Gastrocnemius medialis (tissue), 4 donors: ENCODE results near the gene NCOA7. TPM values are rescaled to one million over a fixed set of nuclear protein-coding genes. Genes with fewer than 3 reads are reported as not detected.

Experiments
- ATAC-seq, 2 donors: fragments of 150-250 bp; one replicate each; pipeline ENCODE4 v1.9.1; 2016
- DNase-seq, 2 donors: peaks; one replicate each; pipeline ENCODE4 v3.0.0-alpha.2; 2019
- H3K27ac ChIP-seq, 4 donors: fragments of 200-600 bp; sonication (generic); 1 replicate in 1 of 4; 2 replicates in 3 of 4; pipeline ENCODE4 v1.5.1; 2016 to 2018; ENCODE audit warnings: mild to moderate bottlenecking in 2 of 4, moderate library complexity in 1 of 4
- H3K27me3 ChIP-seq, 3 donors: fragments of 200-600 bp; sonication (generic) in 2 of 3; 1 replicate in 1 of 3; 2 replicates in 2 of 3; pipeline versions ENCODE4 v1.5.1 to v1.6.0; 2016 to 2019; ENCODE audit warnings: mild to moderate bottlenecking in 1 of 3, moderate library complexity in 1 of 3
- H3K36me3 ChIP-seq, 2 donors: fragments of 200-600 bp; sonication (generic) in 1 of 2; one replicate each; pipeline ENCODE4 v1.5.1; 2017 to 2018
- H3K4me1 ChIP-seq, 2 donors: fragments of 200-600 bp; sonication (generic) in 1 of 2; one replicate each; pipeline ENCODE4 v1.5.1; 2016 to 2017; ENCODE audit warnings: mild to moderate bottlenecking in 2 of 2
- H3K4me3 ChIP-seq, 4 donors: fragments of 200-600 bp; sonication (generic) in 3 of 4; 1 replicate in 1 of 4; 2 replicates in 3 of 4; pipeline ENCODE4 v1.5.1; 2016 to 2019; ENCODE audit warnings: mild to moderate bottlenecking in 2 of 4
- H3K9me3 ChIP-seq, 3 donors: fragments of 200-600 bp; sonication (generic) in 2 of 3; 1 replicate in 1 of 3; 2 replicates in 2 of 3; pipeline ENCODE4 v1.5.1; 2016 to 2019
- CTCF ChIP-seq, 5 experiments: fragments of 450-650 bp in 3 of 5; fragments of 200-600 bp in 2 of 5; sonication (generic) in 2 of 5; IDR thresholded peaks in 4 of 5; conservative IDR thresholded peaks in 1 of 5; 1 replicate in 4 of 5; 2 replicates in 1 of 5; pipeline ENCODE4 v1.5.1; 2016 to 2019; ENCODE audit warnings: antibody characterized with exemption in 5 of 5, mild to moderate bottlenecking in 3 of 5, moderate library complexity in 3 of 5
- POLR2A ChIP-seq, 2 donors: fragments of 450-650 bp; IDR thresholded peaks; one replicate each; pipeline ENCODE4 v1.6.1; 2017; ENCODE audit warnings: antibody characterized with exemption in 2 of 2, mild to moderate bottlenecking in 2 of 2, moderate library complexity in 2 of 2
- in situ Hi-C, 4 donors: fragments of 200-750 bp; cut with MboI; loops; one replicate each; pipeline versions ENCODE4 v1.15.0 to v1.8.0; 2017; ENCODE audit warnings: low sequenced_read_pairs in 4 of 4
- intact Hi-C: fragments of 100-400 bp; cut with DNase I; formaldehyde crosslinking; loops from one replicate; pipeline ENCODE4 v1.15.1; 2023; ENCODE audit warnings: low total_unique reads
- total RNA-seq, 4 donors: library from RNA; depleted of rRNA; stranded (reverse); fragments of >200 nt; gene quantifications; one replicate each; pipeline versions ENCODE4 v1.1.0 to v1.2.3, GENCODE V29; 2016

The NCOA7 gene
- total RNA-seq = 1 to 10 TPM; 7.0 to 9.5 (median 9.2) TPM

GRCh38 chr6:125790358-125791150, at the start of gene NCOA7:
NCOA7 (plus strand) TSS chr6:125790960; CDS start chr6:125815355, 24,395 bp downstream.
- peak within 1 kb of the TSS; percentile 90 to 98 (median 92) for H3K27ac ChIP-seq
- peak; percentile 67 to 71 for DNase-seq
- peak in 2 of 5 experiments; percentile 17 to 27 for TF ChIP-seq CTCF (IDR thresholded peaks at IDR 0.05 in 4 of 5, conservative IDR thresholded peaks at IDR 0.05 in 1 of 5)
- TF ChIP-seq POLR2A (IDR thresholded peaks at IDR 0.05) = peak; percentile 81 to 86
- in situ Hi-C loops (no loop called here), intact Hi-C loops (loop anchor here (1.0 to 5.0 kb wide), 2 partner anchors 10 to 67 kb away; no protein-coding TSS in a partner anchor)
- H3K36me3 ChIP-seq = no peaks in the 10 kb centered on the region
- peak; percentile 83 to 85 for ATAC-seq
- H3K4me3 ChIP-seq = peak within 1 kb of the TSS; percentile 76 to 97 (median 89)
- peaks cover 19% of the 10 kb centered on the region in 2 donors for H3K4me1 ChIP-seq
- H3K27me3 ChIP-seq = no peaks in the 10 kb centered on the region
- no peaks in the 10 kb centered on the region for H3K9me3 ChIP-seq

GRCh38 chr6:125741336-125741735, 49.4 kb upstream of the NCOA7 start:
- Histone ChIP-seq H3K27me3 (no peaks in the 10 kb centered on the region), H3K36me3 (no peaks in the 10 kb centered on the region), H3K9me3 (no peaks in the 10 kb centered on the region), H3K4me3 (no peak overlapping the region), H3K4me1 (peaks cover 11 to 36% of the 10 kb centered on the region in 2 donors), H3K27ac (peak overlapping the region in 3 of 4 donors; percentile 89 to 99 (median 95))
- in situ Hi-C loops (no loop called here), intact Hi-C loops (no loop called here)
- no peak for DNase-seq
- TF ChIP-seq POLR2A (IDR thresholded peaks at IDR 0.05) = no peak
- no peak for ATAC-seq

- no peaks in the 10 kb centered on the region for H3K27me3 ChIP-seq
- in situ Hi-C loops (no loop called here), intact Hi-C loops (loop anchor here (2.0 kb wide), 1 partner anchor 71 kb away; no protein-coding TSS in a partner anchor)
- TF ChIP-seq CTCF (IDR thresholded peaks at IDR 0.05 in 4 of 5, conservative IDR thresholded peaks at IDR 0.05 in 1 of 5) = no peak
- no peak for TF ChIP-seq POLR2A (IDR thresholded peaks at IDR 0.05)
- peaks cover 11 to 36% of the 10 kb centered on the region in 2 donors for H3K4me1 ChIP-seq
- H3K9me3 ChIP-seq = no peaks in the 10 kb centered on the region
- DNase-seq (no peak), ATAC-seq (no peak)
- H3K4me3 ChIP-seq = peak overlapping the region; percentile 25 to 86 (median 50)
- no peaks in the 10 kb centered on the region for H3K36me3 ChIP-seq
- peak overlapping the region; percentile 89 to 99 (median 94) for H3K27ac ChIP-seq
These were observed 48.7 kb upstream of the NCOA7 start for GRCh38 chr6:125742024-125742423.

- peak overlapping the region; percentile 25 to 86 (median 50) for H3K4me3 ChIP-seq
- no peak for TF ChIP-seq POLR2A (IDR thresholded peaks at IDR 0.05)
- no peak for TF ChIP-seq CTCF (IDR thresholded peaks at IDR 0.05 in 4 of 5, conservative IDR thresholded peaks at IDR 0.05 in 1 of 5)
- no peaks in the 10 kb centered on the region for H3K27me3 ChIP-seq
- ATAC-seq (no peak), DNase-seq (no peak)
- intact Hi-C loops = loop anchor here (2.0 kb wide), 1 partner anchor 72 kb away; no protein-coding TSS in a partner anchor
- no peaks in the 10 kb centered on the region for H3K9me3 ChIP-seq
- in situ Hi-C loops = no loop called here
- peak overlapping the region; percentile 89 to 99 (median 94) for H3K27ac ChIP-seq
- H3K36me3 ChIP-seq = no peaks in the 10 kb centered on the region
- peaks cover 11 to 36% of the 10 kb centered on the region in 2 donors for H3K4me1 ChIP-seq
These were observed 48.2 kb upstream of the NCOA7 start for GRCh38 chr6:125742464-125743120.

- no peaks in the 10 kb centered on the region for H3K36me3 ChIP-seq
- no peaks in the 10 kb centered on the region for H3K9me3 ChIP-seq
- H3K27ac ChIP-seq = peak overlapping the region; percentile 89 to 99 (median 94)
- H3K4me1 ChIP-seq = peaks cover 11 to 36% of the 10 kb centered on the region in 2 donors
- no peak for DNase-seq
- peak overlapping the region; percentile 0 to 86 (median 50) for H3K4me3 ChIP-seq
- no peaks in the 10 kb centered on the region for H3K27me3 ChIP-seq
- TF ChIP-seq CTCF (IDR thresholded peaks at IDR 0.05 in 4 of 5, conservative IDR thresholded peaks at IDR 0.05 in 1 of 5) = no peak
- TF ChIP-seq POLR2A (IDR thresholded peaks at IDR 0.05) = no peak
- in situ Hi-C loops (no loop called here), intact Hi-C loops (loop anchor here (2.0 kb wide), 1 partner anchor 73 kb away; no protein-coding TSS in a partner anchor)
- ATAC-seq = no peak
These were observed 47.2 kb upstream of the NCOA7 start for GRCh38 chr6:125743604-125744003.
